ENCODE data around the gene ZNF407. TPM values are rescaled to one million over a fixed set of nuclear protein-coding genes. Genes with fewer than 3 reads are reported as not detected.

ZNF407 gene
- total RNA-seq, 1 donor from 2014 or later, result 8.7 TPM

GRCh38 chr18:75105551-75106254 lies 508.0 kb downstream of the ZNF407 start:
- intact Hi-C loops (cut with DNase I), result no loop called here
- peak in 1 of 2 donors; percentile 49 for DNase-seq (ENCODE audit: low spot score in 2 of 2)
- H3K4me1 ChIP-seq, result no peaks in the 10 kb centered on the region
- TF ChIP-seq, protein P1, sequence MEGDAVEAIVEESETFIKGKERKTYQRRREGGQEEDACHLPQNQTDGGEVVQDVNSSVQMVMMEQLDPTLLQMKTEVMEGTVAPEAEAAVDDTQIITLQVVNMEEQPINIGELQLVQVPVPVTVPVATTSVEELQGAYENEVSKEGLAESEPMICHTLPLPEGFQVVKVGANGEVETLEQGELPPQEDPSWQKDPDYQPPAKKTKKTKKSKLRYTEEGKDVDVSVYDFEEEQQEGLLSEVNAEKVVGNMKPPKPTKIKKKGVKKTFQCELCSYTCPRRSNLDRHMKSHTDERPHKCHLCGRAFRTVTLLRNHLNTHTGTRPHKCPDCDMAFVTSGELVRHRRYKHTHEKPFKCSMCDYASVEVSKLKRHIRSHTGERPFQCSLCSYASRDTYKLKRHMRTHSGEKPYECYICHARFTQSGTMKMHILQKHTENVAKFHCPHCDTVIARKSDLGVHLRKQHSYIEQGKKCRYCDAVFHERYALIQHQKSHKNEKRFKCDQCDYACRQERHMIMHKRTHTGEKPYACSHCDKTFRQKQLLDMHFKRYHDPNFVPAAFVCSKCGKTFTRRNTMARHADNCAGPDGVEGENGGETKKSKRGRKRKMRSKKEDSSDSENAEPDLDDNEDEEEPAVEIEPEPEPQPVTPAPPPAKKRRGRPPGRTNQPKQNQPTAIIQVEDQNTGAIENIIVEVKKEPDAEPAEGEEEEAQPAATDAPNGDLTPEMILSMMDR (IDR thresholded peaks at IDR 0.05), result no peak
- H3K36me3 ChIP-seq, result no peaks in the 10 kb centered on the region
- H3K27ac ChIP-seq, result no peak overlapping the region
- no peaks in the 10 kb centered on the region for H3K9me3 ChIP-seq
- no peak overlapping the region for H3K4me3 ChIP-seq
- H3K27me3 ChIP-seq, result no peaks in the 10 kb centered on the region

DNA sequence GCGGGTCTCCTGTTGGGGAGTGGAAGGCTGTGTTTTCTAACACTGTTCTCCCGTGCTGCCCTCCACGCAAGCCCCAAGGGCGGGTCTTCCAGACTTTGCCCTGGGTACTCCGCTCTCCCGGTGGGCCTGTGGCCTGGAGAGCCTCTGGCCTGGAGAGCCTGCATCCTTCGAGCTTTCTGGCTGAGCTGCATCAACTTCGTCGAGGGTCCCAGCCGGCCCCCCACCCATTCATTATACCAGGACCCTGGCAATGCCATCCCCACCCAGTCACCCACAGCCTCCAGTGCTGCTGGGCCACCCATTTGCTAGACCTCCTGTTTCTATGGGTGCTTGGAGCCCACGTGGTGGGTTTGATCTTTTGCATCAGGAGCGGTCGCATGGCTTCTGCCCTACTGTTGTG lies 509.1 kb downstream of the ZNF407 start:
- no peaks in the 10 kb centered on the region for H3K9me3 ChIP-seq
- TF ChIP-seq, protein P1 (IDR thresholded peaks at IDR 0.05), result no peak
- H3K4me1 ChIP-seq, result no peaks in the 10 kb centered on the region
- H3K27ac ChIP-seq, result no peak overlapping the region
- H3K36me3 ChIP-seq, result no peaks in the 10 kb centered on the region
- no peaks in the 10 kb centered on the region for H3K27me3 ChIP-seq
- intact Hi-C loops (cut with DNase I), result no loop called here
- no peak overlapping the region for H3K4me3 ChIP-seq
- no peak for DNase-seq (ENCODE audit: low spot score in 2 of 2)

- Histone ChIP-seq H3K4me3 (no peak overlapping the region), H3K36me3 (no peaks in the 10 kb centered on the region), H3K27me3 (no peaks in the 10 kb centered on the region), H3K4me1 (no peaks in the 10 kb centered on the region), H3K9me3 (no peaks in the 10 kb centered on the region), H3K27ac (no peak overlapping the region)
- intact Hi-C loops (cut with DNase I), result no loop called here
- no peak for DNase-seq (ENCODE audit: low spot score in 2 of 2)
- TF ChIP-seq, protein P1 (IDR thresholded peaks at IDR 0.05), result no peak
Measured at GRCh38 chr18:75107196-75107930, 509.7 kb downstream of the ZNF407 start.

DNA sequence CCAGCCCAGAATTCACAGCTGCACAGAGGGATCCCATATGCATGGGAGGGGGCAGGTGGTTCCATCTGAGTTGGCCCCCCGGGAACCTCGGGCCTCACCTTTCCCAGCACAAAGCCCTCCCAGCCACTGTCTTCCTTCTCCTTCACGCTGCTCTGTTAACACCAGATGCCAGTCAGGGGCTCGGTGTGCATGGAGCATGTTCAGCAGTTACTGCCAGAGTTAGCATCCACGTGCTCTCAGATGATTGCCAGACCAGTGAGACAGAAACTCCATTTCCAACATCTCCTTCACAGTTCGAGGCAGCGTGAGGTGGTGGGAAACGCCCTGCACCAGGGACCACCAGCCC lies 510.2 kb downstream of the ZNF407 start:
- DNase-seq (ENCODE audit: low spot score in 2 of 2), result no peak
- Histone ChIP-seq H3K27me3 (no peaks in the 10 kb centered on the region), H3K4me1 (no peaks in the 10 kb centered on the region), H3K36me3 (no peaks in the 10 kb centered on the region), H3K9me3 (no peaks in the 10 kb centered on the region), H3K27ac (no peak overlapping the region), H3K4me3 (no peak overlapping the region)
- intact Hi-C loops (cut with DNase I), result no loop called here
- TF ChIP-seq, protein P1 (IDR thresholded peaks at IDR 0.05), result no peak

DNA sequence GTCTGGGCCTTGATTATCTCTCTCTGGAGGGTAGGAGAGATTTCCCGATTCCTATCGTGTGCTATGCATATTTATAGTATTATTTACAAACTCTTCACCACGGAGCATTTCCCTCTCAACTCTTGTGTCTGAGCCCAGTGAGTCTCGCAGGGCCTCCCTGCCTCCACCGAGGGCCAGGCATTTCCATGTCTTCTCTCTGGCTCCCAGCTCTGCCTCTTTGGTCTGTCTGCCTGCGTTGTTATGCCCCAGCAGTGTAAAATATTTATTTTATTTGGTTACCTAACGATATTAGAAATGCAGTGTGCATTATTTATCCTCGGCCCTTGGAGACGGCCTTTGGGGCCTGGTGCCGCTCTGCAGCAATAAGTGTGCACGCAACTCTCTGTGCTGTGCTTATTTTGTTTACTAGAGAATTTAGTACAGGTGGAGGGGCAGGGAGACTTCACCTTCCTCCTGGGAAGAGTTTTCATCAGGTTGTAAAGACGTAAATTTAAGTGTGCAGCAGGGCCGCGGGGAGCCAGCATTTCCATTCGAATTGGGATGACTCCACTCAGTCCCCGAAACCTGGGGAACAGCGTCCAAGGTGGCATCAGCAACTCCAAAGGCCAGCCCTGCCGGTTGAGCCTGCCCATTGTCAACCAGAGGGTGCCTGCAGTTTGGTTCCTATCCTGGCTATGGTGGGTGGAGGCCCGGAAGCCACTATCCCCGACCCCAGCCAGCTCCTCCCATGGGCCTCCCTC lies 511.1 kb downstream of the ZNF407 start:
- Histone ChIP-seq H3K36me3 (no peaks in the 10 kb centered on the region), H3K9me3 (no peaks in the 10 kb centered on the region), H3K4me1 (no peaks in the 10 kb centered on the region), H3K27me3 (no peaks in the 10 kb centered on the region), H3K4me3 (no peak overlapping the region), H3K27ac (no peak overlapping the region)
- DNase-seq (ENCODE audit: low spot score in 2 of 2), result no peak
- intact Hi-C loops (cut with DNase I), result no loop called here
- TF ChIP-seq, protein P1 (IDR thresholded peaks at IDR 0.05), result no peak

Data from ascending aorta (tissue), 2 donors.